Endothelial cell of umbilical vein (primary cell): ENCODE results near the gene CELA3A. TPM values are rescaled to one million over a fixed set of nuclear protein-coding genes. Genes with fewer than 3 reads are reported as not detected.

Experiments used
- BruUV-seq: library from RNA; stranded (reverse); fragments of 400-500 nt; replicated peaks from 2 replicates; lab custom pipeline; 2021; lab: Mats Ljungman, UMichigan
- CTCF ChIA-PET: fragments of 300-600, 350-600 bp; sonication (Branson Sonifier 250); formaldehyde crosslinking; loops from one replicate; lab custom pipeline; 2021; ENCODE audit warnings: antibody characterized with exemption, inconsistent platforms; lab: Charles Lee
- POLR2A ChIA-PET: fragments of 300-600, 350-600 bp; sonication (Branson Sonifier 250); formaldehyde crosslinking; loops from one replicate; lab custom pipeline; 2021; ENCODE audit warnings: antibody characterized with exemption, inconsistent platforms; lab: Charles Lee
- DNase-seq: peaks from one replicate; pipeline ENCODE4 v3.0.0-alpha.2; 2011; ENCODE audit warnings: low read depth, low spot score
- FAIRE-seq: peaks from 2 replicates; lab custom pipeline; 2011; peaks lifted over from hg19 to GRCh38; lab: Jason Lieb, UNC
- H2AFZ ChIP-seq: 2 replicates; pipeline ENCODE4 v1.6.0; 2012; ENCODE audit warnings: low read depth, low read length, control low read depth, inconsistent platforms
- H3K27ac ChIP-seq: 2 replicates; pipeline ENCODE4 v1.5.1; 2011; ENCODE audit warnings: low read depth, mild to moderate bottlenecking, control low read depth, low read length, moderate library complexity; ENCODE audit not compliant: insufficient read depth
- H3K27me3 ChIP-seq, 2 experiments: 2 replicates each; pipeline versions ENCODE4 v1.6.0 to v1.6.1; 2011; ENCODE audit warnings: low read length in 2 of 2, mixed read lengths in 1 of 2; ENCODE audit not compliant: control insufficient read depth in 2 of 2, insufficient read depth in 2 of 2
- H3K36me3 ChIP-seq, 2 experiments: 2 replicates in 1 of 2; 3 replicates in 1 of 2; pipeline ENCODE4 v1.5.1; 2011; ENCODE audit warnings: low read length in 2 of 2, mild to moderate bottlenecking in 1 of 2, moderate library complexity in 1 of 2; ENCODE audit not compliant: control insufficient read depth in 2 of 2, insufficient read depth in 2 of 2; ENCODE audit errors: extremely low read depth in 1 of 2
- H3K4me1 ChIP-seq: 3 replicates; pipeline ENCODE4 v1.5.1; 2011; ENCODE audit warnings: mild to moderate bottlenecking, low read length; ENCODE audit not compliant: control insufficient read depth, insufficient read depth; ENCODE audit errors: extremely low read depth
- H3K4me2 ChIP-seq: 2 replicates; pipeline ENCODE4 v1.6.1; 2011; ENCODE audit warnings: low read length, control low read depth, mixed read lengths; ENCODE audit not compliant: insufficient read depth
- H3K4me3 ChIP-seq, 3 experiments: fragments of 200-600 bp in 1 of 3; sonication (generic), shearing (Covaris generic) in 1 of 3; replicated peaks in 1 of 3; 2 replicates each; pipeline ENCODE4 v1.5.1; 2011 to 2016; ENCODE audit warnings: control low read depth in 3 of 3, low read length in 3 of 3, mild to moderate bottlenecking in 2 of 3, inconsistent platforms in 1 of 3, low read depth in 1 of 3, moderate library complexity in 1 of 3; ENCODE audit not compliant: insufficient read depth in 1 of 3
- H3K79me2 ChIP-seq: 2 replicates; pipeline ENCODE4 v1.6.0; 2012; ENCODE audit warnings: low read length, inconsistent platforms; ENCODE audit not compliant: control insufficient read depth, insufficient read depth
- H3K9ac ChIP-seq: replicated peaks from 2 replicates; pipeline ENCODE3; 2011; ENCODE audit warnings: low read length, control low read depth; ENCODE audit not compliant: insufficient read depth; ENCODE audit errors: extremely low read depth
- H3K9me1 ChIP-seq: replicated peaks from 3 replicates; pipeline ENCODE4 v1.6.0; 2011; ENCODE audit warnings: mild to moderate bottlenecking, low read length; ENCODE audit not compliant: control insufficient read depth, insufficient read depth; ENCODE audit errors: extremely low read depth
- H3K9me3 ChIP-seq: replicated peaks from 2 replicates; pipeline ENCODE4 v1.5.1; 2012; ENCODE audit warnings: low read length, inconsistent platforms; ENCODE audit not compliant: control insufficient read depth, insufficient read depth
- H4K20me1 ChIP-seq: replicated peaks from 2 replicates; pipeline ENCODE3; 2011; ENCODE audit warnings: mild to moderate bottlenecking, low read length; ENCODE audit not compliant: control insufficient read depth, insufficient read depth; ENCODE audit errors: extremely low read depth
- CTCF ChIP-seq, 2 donors: IDR thresholded peaks; 1 replicate in 1 of 2; 2 replicates in 1 of 2; pipeline ENCODE4 v1.5.1; 2011; ENCODE audit warnings: low read length in 2 of 2, mild to moderate bottlenecking in 2 of 2, moderate library complexity in 2 of 2, control low read depth in 1 of 2, inconsistent platforms in 1 of 2, low read depth in 1 of 2; ENCODE audit not compliant: insufficient read depth in 1 of 2; ENCODE audit errors: extremely low read depth in 1 of 2
- EZH2 ChIP-seq: IDR thresholded peaks from 2 replicates; pipeline ENCODE4 v1.6.1; 2012; ENCODE audit warnings: borderline replicate concordance, low read depth, mild to moderate bottlenecking, moderate library complexity, low read length, inconsistent platforms; ENCODE audit not compliant: severe bottlenecking
- FOS ChIP-seq: IDR thresholded peaks from 2 replicates; pipeline ENCODE4 v1.6.1; 2011; ENCODE audit warnings: mild to moderate bottlenecking, low read length, moderate library complexity, borderline replicate concordance; ENCODE audit not compliant: insufficient read depth
- GATA2 ChIP-seq: IDR thresholded peaks from 2 replicates; pipeline ENCODE4 v1.7.0; 2011; ENCODE audit warnings: low read depth, mild to moderate bottlenecking, moderate library complexity, mixed read lengths, low read length; ENCODE audit not compliant: insufficient read length, insufficient read depth
- JUN ChIP-seq: IDR thresholded peaks from 2 replicates; pipeline ENCODE4 v1.6.1; 2011; ENCODE audit warnings: borderline replicate concordance, low read depth; ENCODE audit not compliant: insufficient read length, insufficient read depth
- MAX ChIP-seq: IDR thresholded peaks from 2 replicates; pipeline ENCODE4 v1.6.1; 2011; ENCODE audit not compliant: insufficient read depth, insufficient read length
- MYC ChIP-seq: IDR thresholded peaks from one replicate; pipeline ENCODE4 v1.6.1; 2011; ENCODE audit warnings: mild to moderate bottlenecking, low read depth, low read length
- POLR2A ChIP-seq: IDR thresholded peaks from 2 replicates; pipeline ENCODE4 v1.6.1; 2012; ENCODE audit warnings: low read depth, mild to moderate bottlenecking, control low read depth, low read length
- POLR2AphosphoS5 ChIP-seq: IDR thresholded peaks from 2 replicates; pipeline ENCODE4 v1.6.1; 2012; ENCODE audit warnings: low read depth, mild to moderate bottlenecking, control low read depth, low read length, moderate library complexity; ENCODE audit not compliant: insufficient read depth
- dilution Hi-C: fragments of 300-500 bp; cut with MboI; formaldehyde crosslinking; loops from one replicate; pipeline ENCODE4 v1.15.0; 2019; ENCODE audit warnings: low sequenced_read_pairs; ENCODE audit not compliant: extremely low pct_ligation_motif_present
- intact Hi-C: fragments of 100-400 bp; cut with micrococcal nuclease; formaldehyde crosslinking; loops from one replicate; pipeline ENCODE4 v1.10.0; 2022
- polyA plus RNA-seq, 4 experiments: library from polyadenylated mRNA; depleted of rRNA in 3 of 4; stranded (reverse) in 3 of 4; unstranded in 1 of 4; fragments of >200 nt; gene quantifications; 2 replicates each; pipeline versions ENCODE4 v1.2.1 to v1.2.3, GENCODE V29; 2011 to 2012; ENCODE audit warnings: missing spikeins in 1 of 4
- total RNA-seq: library from RNA; stranded (reverse); gene quantifications from 2 replicates; pipeline ENCODE4 v1.2.3, GENCODE V29; 2021

The CELA3A gene
- total and polyA plus RNA-seq, 2 donors (not counting 3 experiments of a cell fraction or from before 2014, with no cell fraction given): not detected

GRCh38 chr1:22056043-22056442 lies 54.6 kb downstream of the CELA3A start:
- dilution Hi-C loops (no loop called here), intact Hi-C loops (no loop called here)
- peaks cover 79% of the 10 kb centered on the region for H3K79me2 ChIP-seq
- H3K4me2 ChIP-seq: peak overlapping the region; percentile 55
- H3K4me1 ChIP-seq: peaks cover 28% of the 10 kb centered on the region
- H2AFZ ChIP-seq: no peak overlapping the region
- peaks cover 34% of the 10 kb centered on the region for H4K20me1 ChIP-seq
- H3K9ac ChIP-seq: no peak overlapping the region
- CTCF ChIA-PET: interaction anchor here (0.7 to 1.1 kb wide), 4 partner anchors 10 to 360 kb away, joined by 3 to 4 read pairs (median 4); no protein-coding TSS in a partner anchor
- no peak overlapping the region for H3K27ac ChIP-seq
- H3K9me1 ChIP-seq: no peaks in the 10 kb centered on the region
- H3K36me3 ChIP-seq: peaks cover 0 to 2% of the 10 kb centered on the region in 2 experiments
- POLR2A ChIA-PET: no interaction called here
- H3K9me3 ChIP-seq: no peaks in the 10 kb centered on the region
- FAIRE-seq (no peak), DNase-seq (no peak)
- no TSS peak for BruUV-seq
- H3K27me3 ChIP-seq: no peaks in the 10 kb centered on the region
- no peak for TF ChIP-seq GATA2
- no peak for TF ChIP-seq MYC
- TF ChIP-seq POLR2AphosphoS5: no peak
- TF ChIP-seq FOS: no peak
- no peak for TF ChIP-seq POLR2A
- no peak for TF ChIP-seq CTCF (IDR thresholded peaks at IDR 0.05; ENCODE audit: extremely low read depth in 1 of 2, insufficient read depth in 1 of 2, low read depth in 1 of 2, low read length in 2 of 2)
- no peak for TF ChIP-seq JUN
- TF ChIP-seq MAX: no peak
- no peak for TF ChIP-seq EZH2
- no peak overlapping the region for H3K4me3 ChIP-seq
